CD4-positive, alpha-beta memory T cell (primary cell): ENCODE data around the gene LPAR2. TPM values are rescaled to one million over a fixed set of nuclear protein-coding genes. Genes with fewer than 3 reads are reported as not detected.
A peak's percentile ranks its signal among the peaks of the same experiment; 100 is the strongest.

Experiments used
- CTCF ChIA-PET: fragments of 350-600 bp; sonication (Branson Sonifier 250); formaldehyde crosslinking; loops from one replicate; lab custom pipeline; 2021; ENCODE audit warnings: inconsistent platforms; ENCODE audit not compliant: partially characterized antibody; lab: Charles Lee
- POLR2A ChIA-PET: fragments of 350-600 bp; sonication (Branson Sonifier 250); formaldehyde crosslinking; loops from one replicate; lab custom pipeline; 2021; ENCODE audit not compliant: partially characterized antibody; lab: Charles Lee
- DNase-seq, 5 donors: peaks; one replicate each; pipeline versions ENCODE4 v3.0.0 to v3.0.0-alpha.2; 2020 to 2022; ENCODE audit warnings: mixed read lengths in 1 of 5
- H3K27ac ChIP-seq: one replicate; pipeline ENCODE4 v1.7.0; 2013; ENCODE audit warnings: low read depth, low read length
- H3K27me3 ChIP-seq: 2 replicates; pipeline ENCODE4 v1.7.0; 2013; ENCODE audit warnings: mild to moderate bottlenecking, low read length, moderate library complexity; ENCODE audit not compliant: insufficient read depth
- H3K36me3 ChIP-seq: 2 replicates; pipeline ENCODE4 v1.7.0; 2013; ENCODE audit warnings: mild to moderate bottlenecking, low read length, moderate library complexity; ENCODE audit not compliant: insufficient read depth
- H3K4me1 ChIP-seq: 2 replicates; pipeline ENCODE4 v1.7.0; 2013; ENCODE audit warnings: mild to moderate bottlenecking, low read length, moderate library complexity; ENCODE audit not compliant: insufficient read depth
- H3K4me3 ChIP-seq, 2 donors: one replicate each; pipeline ENCODE4 v1.7.0; 2013; ENCODE audit warnings: low read length in 2 of 2, mild to moderate bottlenecking in 1 of 2
- H3K9me3 ChIP-seq, 2 donors: one replicate each; pipeline ENCODE4 v1.7.0; 2013; ENCODE audit warnings: low read length in 2 of 2, control low read depth in 1 of 2; ENCODE audit not compliant: control insufficient read depth in 1 of 2
- H3K27ac Mint-ChIP-seq, 7 donors: one replicate each; pipeline ENCODE4 v1.8.0; 2020 to 2021; ENCODE audit warnings: mixed read lengths in 7 of 7, mild to moderate bottlenecking in 6 of 7, inconsistent platforms in 3 of 7, moderate library complexity in 3 of 7
- H3K27me3 Mint-ChIP-seq, 2 donors: one replicate each; pipeline ENCODE4 v1.8.0; 2020 to 2021; ENCODE audit warnings: mixed read lengths in 2 of 2
- H3K36me3 Mint-ChIP-seq, 2 donors: one replicate each; pipeline ENCODE4 v1.8.0; 2020 to 2021; ENCODE audit warnings: mixed read lengths in 2 of 2, inconsistent platforms in 1 of 2, mild to moderate bottlenecking in 1 of 2
- H3K4me1 Mint-ChIP-seq, 4 donors: one replicate each; pipeline ENCODE4 v1.8.0; 2020 to 2021; ENCODE audit warnings: mixed read lengths in 4 of 4, mild to moderate bottlenecking in 1 of 4
- H3K4me3 Mint-ChIP-seq, 8 donors: one replicate each; pipeline ENCODE4 v1.8.0; 2020 to 2021; ENCODE audit warnings: mixed read lengths in 8 of 8, mild to moderate bottlenecking in 7 of 8, moderate library complexity in 6 of 8, inconsistent platforms in 3 of 8
- H3K9me3 Mint-ChIP-seq, 8 donors: one replicate each; pipeline ENCODE4 v1.8.0; 2020 to 2021; ENCODE audit warnings: mixed read lengths in 8 of 8, mild to moderate bottlenecking in 5 of 8, inconsistent platforms in 3 of 8, moderate library complexity in 1 of 8
- intact Hi-C: fragments of 100-400 bp; cut with micrococcal nuclease; formaldehyde crosslinking; loops from one replicate; pipeline ENCODE4 v1.15.1; 2023
- polyA plus RNA-seq, 2 donors: library from polyadenylated mRNA; unstranded; fragments of 300-500 nt; fragmentation: Illumina TruSeq; gene quantifications; one replicate each; pipeline ENCODE4 v1.2.3, GENCODE V29; 2021
- total RNA-seq, 2 experiments: library from RNA; stranded (reverse); gene quantifications; one replicate each; pipeline ENCODE4 v1.2.3, GENCODE V29; 2021

The LPAR2 gene
- total RNA-seq, result 10 to 100 TPM; 70.7 to 72.4 TPM
- polyA plus RNA-seq, result 10 to 100 TPM; 27.2 to 37.7 TPM

DNA sequence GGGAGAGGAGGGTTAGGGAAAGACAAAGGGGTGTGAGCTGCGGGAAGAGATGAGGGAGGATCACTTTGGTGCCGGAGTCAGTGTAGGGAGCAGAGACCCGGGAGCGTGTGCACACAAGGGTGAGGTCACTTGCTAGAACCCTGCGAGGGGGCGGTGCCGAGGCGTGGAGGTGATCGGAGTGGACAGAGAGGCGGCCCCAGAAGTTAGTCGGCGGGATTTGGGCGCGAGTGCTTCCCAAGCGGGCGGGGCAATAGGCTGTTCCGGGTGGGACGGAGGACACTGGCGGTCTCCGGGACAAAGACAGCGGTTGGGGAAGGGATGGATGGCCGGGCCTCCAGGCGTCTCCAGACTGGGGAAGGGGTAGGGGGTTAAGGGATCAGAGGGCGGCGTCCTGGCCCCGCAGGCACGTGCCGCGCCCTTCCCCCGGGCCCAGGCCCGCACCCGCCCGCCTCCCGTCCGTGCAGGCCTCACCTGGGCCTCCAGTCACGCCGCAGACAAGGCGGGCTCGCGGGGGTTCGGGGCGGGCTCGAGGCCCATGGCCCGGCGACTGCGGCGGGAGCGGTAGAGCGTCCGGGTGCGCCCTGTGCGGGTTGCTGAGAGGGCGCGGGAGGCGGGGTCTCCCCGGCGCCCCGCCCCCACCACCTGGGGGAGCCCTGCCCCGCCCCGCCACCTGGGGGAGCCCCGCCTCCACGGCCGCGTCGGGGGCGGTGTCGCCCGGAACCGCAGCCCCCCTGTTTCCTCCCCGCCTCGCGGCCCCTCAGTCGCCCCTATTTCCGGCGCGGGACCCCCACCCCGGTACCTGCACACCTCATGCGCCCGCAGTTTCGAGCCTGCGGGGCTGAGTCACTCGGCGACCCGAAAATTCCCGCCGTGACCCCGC, at the start of gene LPAR2:
Gene LPAR2, minus strand, starts transcription at position 600 of the 880 bp plus-strand sequence. CDS start 945 bp downstream, outside the sequence.
- Histone ChIP-seq H3K27me3 (no peaks in the 10 kb centered on the region), H3K4me1 (peaks cover 22% of the 10 kb centered on the region), H3K4me3 (peak within 1 kb of the TSS; percentile 68 to 73), H3K9me3 (no peaks in the 10 kb centered on the region), H3K36me3 (peaks cover 16% of the 10 kb centered on the region), H3K27ac (peak within 1 kb of the TSS; percentile 80)
- intact Hi-C loops, result loop anchor here (1.0 kb wide), 3 partner anchors 10 to 35 kb away; partner anchors contain the start of genes ATP13A1, GMIP and PBX4
- Mint-ChIP-seq H3K4me3 (peak within 1 kb of the TSS; percentile 92 to 99 (median 93)), H3K27me3 (no peaks in the 10 kb centered on the region), H3K27ac (peak within 1 kb of the TSS; percentile 92 to 98 (median 95)), H3K4me1 (peaks cover 14 to 36% (median 28%) of the 10 kb centered on the region in 4 donors), H3K36me3 (peaks cover 14 to 46% of the 10 kb centered on the region in 2 donors), H3K9me3 (peaks cover 0 to 2% (median 0%) of the 10 kb centered on the region in 8 donors)
- CTCF ChIA-PET, result interaction anchor here (0.7 to 1.9 kb wide), 6 partner anchors 10 to 96 kb away, joined by 3 to 7 read pairs (median 4); no protein-coding TSS in a partner anchor
- peak; percentile 80 to 87 (median 84) for DNase-seq
- POLR2A ChIA-PET, result interaction anchor here (0.6 to 6.0 kb wide), 37 partner anchors 9 to 1054 kb away, joined by 3 to 75 read pairs (median 4); partner anchors contain the start of genes ATP13A1, GMIP, NDUFA13 and PBX4

- Histone ChIP-seq H3K27ac (no peak overlapping the region), H3K36me3 (peaks cover 70% of the 10 kb centered on the region), H3K4me1 (no peaks in the 10 kb centered on the region), H3K9me3 (peaks cover 14 to 52% of the 10 kb centered on the region in 2 donors), H3K27me3 (no peaks in the 10 kb centered on the region), H3K4me3 (peak overlapping the region in 1 of 2 donors; percentile 25)
- CTCF ChIA-PET, result no interaction called here
- Mint-ChIP-seq H3K4me3 (peak overlapping the region in 5 of 8 donors; percentile 7 to 46 (median 29)), H3K27me3 (no peaks in the 10 kb centered on the region), H3K27ac (peak overlapping the region in 3 of 7 donors; percentile 46 to 56 (median 48)), H3K4me1 (peaks cover 2 to 33% (median 23%) of the 10 kb centered on the region in 4 donors), H3K9me3 (peaks cover 2 to 86% (median 69%) of the 10 kb centered on the region in 8 donors), H3K36me3 (peaks cover 75 to 82% of the 10 kb centered on the region in 2 donors)
- intact Hi-C loops, result no loop called here
- POLR2A ChIA-PET, result interaction anchor here (0.9 to 2.6 kb wide), 3 partner anchors 9 to 87 kb away, joined by 4 to 11 read pairs (median 4); no protein-coding TSS in a partner anchor
- DNase-seq, result no peak
Observed at GRCh38 chr19:19677579-19677978, 49.6 kb upstream of the LPAR2 start.

GRCh38 chr19:19674315-19674714, 46.3 kb upstream of the LPAR2 start:
- Mint-ChIP-seq H3K4me1 (peaks cover 10 to 54% (median 38%) of the 10 kb centered on the region in 4 donors), H3K36me3 (peaks cover 78 to 83% of the 10 kb centered on the region in 2 donors), H3K27me3 (no peaks in the 10 kb centered on the region), H3K9me3 (peaks cover 2 to 73% (median 57%) of the 10 kb centered on the region in 8 donors), H3K4me3 (peak overlapping the region; percentile 21 to 56 (median 50)), H3K27ac (peak overlapping the region in 2 of 7 donors; percentile 59 to 70)
- Histone ChIP-seq H3K9me3 (peaks cover 5 to 36% of the 10 kb centered on the region in 2 donors), H3K27me3 (no peaks in the 10 kb centered on the region), H3K36me3 (peaks cover 75% of the 10 kb centered on the region), H3K4me3 (no peak overlapping the region), H3K27ac (no peak overlapping the region), H3K4me1 (peaks cover 18% of the 10 kb centered on the region)
- no peak for DNase-seq
- intact Hi-C loops, result no loop called here
- ChIA-PET CTCF (no interaction called here), POLR2A (interaction anchor here (0.7 to 1.5 kb wide), 3 partner anchors 10 to 191 kb away, joined by 3 to 4 read pairs (median 3); partner anchors contain the start of gene ZNF253)

- Mint-ChIP-seq H3K27ac (peak overlapping the region in 2 of 7 donors; percentile 24 to 42), H3K4me3 (peak overlapping the region in 6 of 8 donors; percentile 8 to 30 (median 20))
- no peak overlapping the region for H3K4me3 ChIP-seq
Observed at GRCh38 chr19:19672816-19673215, 44.8 kb upstream of the LPAR2 start.

DNA sequence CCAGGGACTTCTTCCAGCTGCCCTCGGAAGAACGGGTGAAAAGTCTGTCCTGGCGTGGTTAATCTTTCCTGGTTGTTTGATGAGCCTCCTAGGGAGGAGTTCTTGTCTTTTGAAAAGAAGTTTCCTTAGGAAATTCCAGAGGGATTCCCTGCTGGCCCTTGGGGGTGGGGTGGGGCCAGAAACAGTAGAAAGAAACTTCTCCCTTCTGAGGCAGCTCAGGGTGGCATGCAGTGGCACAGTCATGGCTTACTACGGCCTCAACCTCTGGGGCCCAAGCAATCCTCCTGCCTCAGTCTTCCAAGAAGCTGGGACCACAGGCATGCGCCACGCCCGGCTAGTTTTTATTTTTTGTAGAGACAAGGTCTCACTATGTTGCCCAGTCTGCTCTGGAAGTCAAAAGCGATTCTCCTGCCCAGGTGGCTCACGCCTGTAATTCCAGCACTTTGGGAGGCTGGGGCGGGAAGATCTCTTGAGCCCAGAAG, 42.1 kb upstream of the LPAR2 start:
- no peaks in the 10 kb centered on the region for H3K27me3 ChIP-seq
- peak overlapping the region; percentile 85 for H3K27ac ChIP-seq
- peaks cover 33% of the 10 kb centered on the region for H3K36me3 ChIP-seq
- ChIA-PET POLR2A (interaction anchor here (0.7 to 8.2 kb wide), 21 partner anchors 10 to 196 kb away, joined by 3 to 135 read pairs (median 13); partner anchors contain the start of genes GMIP, LPAR2, PBX4 and ZNF14), CTCF (interaction anchor here (0.7 to 1.1 kb wide), 2 partner anchors 11 to 151 kb away, joined by 3 to 4 read pairs; partner anchors contain the start of gene ZNF506)
- peak overlapping the region; percentile 84 to 94 (median 91) for H3K4me3 Mint-ChIP-seq
- intact Hi-C loops, result no loop called here
- DNase-seq, result no peak
- peak overlapping the region; percentile 30 to 90 for H3K4me3 ChIP-seq
- H3K4me1 Mint-ChIP-seq, result peaks cover 10 to 53% (median 31%) of the 10 kb centered on the region in 4 donors
- peaks cover 0 to 35% (median 26%) of the 10 kb centered on the region in 8 donors for H3K9me3 Mint-ChIP-seq
- peaks cover 41 to 47% of the 10 kb centered on the region in 2 donors for H3K36me3 Mint-ChIP-seq
- H3K27ac Mint-ChIP-seq, result peak overlapping the region; percentile 90 to 95 (median 93)
- H3K27me3 Mint-ChIP-seq, result no peaks in the 10 kb centered on the region
- H3K9me3 ChIP-seq, result peaks cover 0 to 8% of the 10 kb centered on the region in 2 donors
- H3K4me1 ChIP-seq, result peaks cover 43% of the 10 kb centered on the region

More at GRCh38 chr19:19672816-19673215, 44.8 kb upstream of the LPAR2 start:
- H3K4me1 Mint-ChIP-seq, result peaks cover 10 to 60% (median 42%) of the 10 kb centered on the region in 4 donors
- Histone ChIP-seq H3K4me1 (peaks cover 21% of the 10 kb centered on the region), H3K36me3 (peaks cover 60% of the 10 kb centered on the region), H3K27ac (no peak overlapping the region), H3K27me3 (no peaks in the 10 kb centered on the region), H3K9me3 (peaks cover 0 to 24% of the 10 kb centered on the region in 2 donors)
- no peaks in the 10 kb centered on the region for H3K27me3 Mint-ChIP-seq
- CTCF ChIA-PET, result no interaction called here
- peaks cover 68 to 71% of the 10 kb centered on the region in 2 donors for H3K36me3 Mint-ChIP-seq
- peaks cover 2 to 62% (median 47%) of the 10 kb centered on the region in 8 donors for H3K9me3 Mint-ChIP-seq
- POLR2A ChIA-PET, result interaction anchor here (0.9 to 1.5 kb wide), 3 partner anchors 13 to 193 kb away, joined by 3 to 5 read pairs (median 4); partner anchors contain the start of genes ZNF14 and ZNF253
- DNase-seq, result no peak
- intact Hi-C loops, result no loop called here

- DNase-seq, result peak; percentile 95 to 96 (median 96)
- intact Hi-C loops, result loop anchor here (1.0 to 10.0 kb wide), 6 partner anchors 65 to 264 kb away; partner anchors contain the start of genes GATAD2A, ZNF14, ZNF253 and ZNF93
- Mint-ChIP-seq H3K4me3 (peak within 1 kb of the TSS; percentile 84 to 94 (median 92)), H3K27ac (peak within 1 kb of the TSS; percentile 92 to 99 (median 96)), H3K9me3 (peaks cover 0 to 26% (median 16%) of the 10 kb centered on the region in 8 donors), H3K27me3 (no peaks in the 10 kb centered on the region), H3K36me3 (peaks cover 30 to 43% of the 10 kb centered on the region in 2 donors), H3K4me1 (peaks cover 12 to 55% (median 29%) of the 10 kb centered on the region in 4 donors)
- no peaks in the 10 kb centered on the region for H3K27me3 ChIP-seq
- H3K36me3 ChIP-seq, result peaks cover 22% of the 10 kb centered on the region
- peak within 1 kb of the TSS; percentile 85 for H3K27ac ChIP-seq
- CTCF ChIA-PET, result interaction anchor here (1.0 to 2.3 kb wide), 3 partner anchors 65 to 153 kb away, joined by 3 to 6 read pairs (median 3); partner anchors contain the start of genes ZNF14 and ZNF506
- peak within 1 kb of the TSS; percentile 69 to 90 for H3K4me3 ChIP-seq
- H3K9me3 ChIP-seq, result no peaks in the 10 kb centered on the region
- H3K4me1 ChIP-seq, result peaks cover 43% of the 10 kb centered on the region
- POLR2A ChIA-PET, result interaction anchor here (0.6 to 8.2 kb wide), 56 partner anchors 8 to 897 kb away, joined by 3 to 135 read pairs (median 5); partner anchors contain the start of genes CILP2, GATAD2A, GMIP and LPAR2
Observed at GRCh38 chr19:19668230-19669012, 40.4 kb upstream of the LPAR2 start, which contains the start of gene ZNF101. TSS of gene ZNF101 (plus strand) at chr19:19668839. CDS start at chr19:19668964, 125 bp downstream.
